ENCODE results near the gene MAP3K2. TPM values are rescaled to one million over a fixed set of nuclear protein-coding genes. Genes with fewer than 3 reads are reported as not detected.

MAP3K2 gene
- total and polyA plus RNA-seq, 2 donors (not counting 3 experiments of a cell fraction or from before 2014, with no cell fraction given) = 3.4 to 25.7 TPM

DNA sequence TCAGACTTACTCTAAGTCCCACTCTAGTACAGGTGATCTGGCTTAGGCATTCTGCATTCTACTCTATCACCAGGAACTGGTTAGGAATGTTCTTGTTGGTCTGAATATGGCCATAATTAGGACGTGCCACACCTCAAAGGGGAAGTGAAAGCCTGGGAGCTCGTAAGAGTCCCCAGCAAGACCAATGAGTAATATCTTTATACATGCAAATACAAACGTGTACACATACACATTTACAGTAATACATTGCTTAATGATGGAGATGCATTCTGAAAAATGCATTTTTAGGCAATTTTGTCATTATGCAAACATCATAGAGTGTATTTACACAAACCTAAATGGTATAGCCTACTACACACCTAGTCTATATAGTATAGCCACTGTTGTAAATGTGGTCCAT lies 74.4 kb downstream of the MAP3K2 start:
- no peak overlapping the region for H2AFZ ChIP-seq (ENCODE audit: low read depth, low read length)
- FAIRE-seq (no peak), DNase-seq (ENCODE audit: low read depth, low spot score) (no peak)
- H3K4me2 ChIP-seq (ENCODE audit: insufficient read depth, low read length) = no peak overlapping the region
- H3K9me1 ChIP-seq (replicated peaks; ENCODE audit: control insufficient read depth, extremely low read depth, insufficient read depth, low read length) = no peaks in the 10 kb centered on the region
- no peaks in the 10 kb centered on the region for H4K20me1 ChIP-seq (replicated peaks; ENCODE audit: control insufficient read depth, extremely low read depth, insufficient read depth, low read length)
- POLR2A ChIA-PET = no interaction called here
- H3K27me3 ChIP-seq (ENCODE audit: control insufficient read depth in 2 of 2, insufficient read depth in 2 of 2, low read length in 2 of 2) = no peaks in the 10 kb centered on the region
- peaks cover 13 to 25% of the 10 kb centered on the region in 2 experiments for H3K36me3 ChIP-seq (ENCODE audit: control insufficient read depth in 2 of 2, extremely low read depth in 1 of 2, insufficient read depth in 2 of 2, low read length in 2 of 2)
- dilution Hi-C loops (cut with MboI; ENCODE audit: extremely low pct_ligation_motif_present, low sequenced_read_pairs) (no loop called here), intact Hi-C loops (cut with micrococcal nuclease) (no loop called here)
- TF ChIP-seq, protein P1, sequence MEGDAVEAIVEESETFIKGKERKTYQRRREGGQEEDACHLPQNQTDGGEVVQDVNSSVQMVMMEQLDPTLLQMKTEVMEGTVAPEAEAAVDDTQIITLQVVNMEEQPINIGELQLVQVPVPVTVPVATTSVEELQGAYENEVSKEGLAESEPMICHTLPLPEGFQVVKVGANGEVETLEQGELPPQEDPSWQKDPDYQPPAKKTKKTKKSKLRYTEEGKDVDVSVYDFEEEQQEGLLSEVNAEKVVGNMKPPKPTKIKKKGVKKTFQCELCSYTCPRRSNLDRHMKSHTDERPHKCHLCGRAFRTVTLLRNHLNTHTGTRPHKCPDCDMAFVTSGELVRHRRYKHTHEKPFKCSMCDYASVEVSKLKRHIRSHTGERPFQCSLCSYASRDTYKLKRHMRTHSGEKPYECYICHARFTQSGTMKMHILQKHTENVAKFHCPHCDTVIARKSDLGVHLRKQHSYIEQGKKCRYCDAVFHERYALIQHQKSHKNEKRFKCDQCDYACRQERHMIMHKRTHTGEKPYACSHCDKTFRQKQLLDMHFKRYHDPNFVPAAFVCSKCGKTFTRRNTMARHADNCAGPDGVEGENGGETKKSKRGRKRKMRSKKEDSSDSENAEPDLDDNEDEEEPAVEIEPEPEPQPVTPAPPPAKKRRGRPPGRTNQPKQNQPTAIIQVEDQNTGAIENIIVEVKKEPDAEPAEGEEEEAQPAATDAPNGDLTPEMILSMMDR (IDR thresholded peaks at IDR 0.05; ENCODE audit: extremely low read depth in 1 of 2, insufficient read depth in 1 of 2, low read depth in 1 of 2, low read length in 2 of 2) = no peak
- TF ChIP-seq JUN (IDR thresholded peaks at IDR 0.05; ENCODE audit: borderline replicate concordance, insufficient read depth, insufficient read length, low read depth) (no peak), GATA2 (IDR thresholded peaks at IDR 0.05; ENCODE audit: insufficient read depth, insufficient read length, low read depth, low read length) (no peak), POLR2A (IDR thresholded peaks at IDR 0.05; ENCODE audit: low read depth, low read length) (no peak), MYC (IDR thresholded peaks at IDR 0.05; ENCODE audit: low read depth, low read length) (no peak), EZH2 (IDR thresholded peaks at IDR 0.05; ENCODE audit: borderline replicate concordance, low read depth, low read length, severe bottlenecking) (no peak), FOS (IDR thresholded peaks at IDR 0.05; ENCODE audit: borderline replicate concordance, insufficient read depth, low read length) (no peak), POLR2AphosphoS5 (IDR thresholded peaks at IDR 0.05; ENCODE audit: insufficient read depth, low read depth, low read length) (no peak)
- TF ChIP-seq, protein P2, sequence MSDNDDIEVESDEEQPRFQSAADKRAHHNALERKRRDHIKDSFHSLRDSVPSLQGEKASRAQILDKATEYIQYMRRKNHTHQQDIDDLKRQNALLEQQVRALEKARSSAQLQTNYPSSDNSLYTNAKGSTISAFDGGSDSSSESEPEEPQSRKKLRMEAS (IDR thresholded peaks at IDR 0.05; ENCODE audit: insufficient read depth, insufficient read length) = no peak
- CTCF ChIA-PET = interaction anchor here (2.6 to 2.8 kb wide), 2 partner anchors 11 to 166 kb away, joined by 9 to 10 read pairs; no protein-coding TSS in a partner anchor
- H3K79me2 ChIP-seq (ENCODE audit: control insufficient read depth, insufficient read depth, low read length) = no peaks in the 10 kb centered on the region
- H3K4me1 ChIP-seq (ENCODE audit: control insufficient read depth, extremely low read depth, insufficient read depth, low read length) = no peaks in the 10 kb centered on the region
- no peak overlapping the region for H3K9ac ChIP-seq (replicated peaks; ENCODE audit: extremely low read depth, insufficient read depth, low read length)
- H3K27ac ChIP-seq (ENCODE audit: insufficient read depth, low read depth, low read length) = no peak overlapping the region
- H3K9me3 ChIP-seq (replicated peaks; ENCODE audit: control insufficient read depth, insufficient read depth, low read length) = no peaks in the 10 kb centered on the region
- BruUV-seq (replicated peaks) = no TSS peak
- H3K4me3 ChIP-seq (replicated peaks in 1 of 3; ENCODE audit: insufficient read depth in 1 of 3, low read depth in 1 of 3, low read length in 3 of 3) = no peak overlapping the region
